ENCODE results near the gene PUSL1.

PUSL1 gene

GRCh38 chr1:1335792-1336248 is 27.4 kb downstream of the PUSL1 start:
- in situ Hi-C loops (cut with MboI; ENCODE audit: low sequenced_read_pairs) = no loop called here

GRCh38 chr1:1336446-1336845 is 28.0 kb downstream of the PUSL1 start:
- in situ Hi-C loops (cut with MboI; ENCODE audit: low sequenced_read_pairs) = no loop called here

DNA sequence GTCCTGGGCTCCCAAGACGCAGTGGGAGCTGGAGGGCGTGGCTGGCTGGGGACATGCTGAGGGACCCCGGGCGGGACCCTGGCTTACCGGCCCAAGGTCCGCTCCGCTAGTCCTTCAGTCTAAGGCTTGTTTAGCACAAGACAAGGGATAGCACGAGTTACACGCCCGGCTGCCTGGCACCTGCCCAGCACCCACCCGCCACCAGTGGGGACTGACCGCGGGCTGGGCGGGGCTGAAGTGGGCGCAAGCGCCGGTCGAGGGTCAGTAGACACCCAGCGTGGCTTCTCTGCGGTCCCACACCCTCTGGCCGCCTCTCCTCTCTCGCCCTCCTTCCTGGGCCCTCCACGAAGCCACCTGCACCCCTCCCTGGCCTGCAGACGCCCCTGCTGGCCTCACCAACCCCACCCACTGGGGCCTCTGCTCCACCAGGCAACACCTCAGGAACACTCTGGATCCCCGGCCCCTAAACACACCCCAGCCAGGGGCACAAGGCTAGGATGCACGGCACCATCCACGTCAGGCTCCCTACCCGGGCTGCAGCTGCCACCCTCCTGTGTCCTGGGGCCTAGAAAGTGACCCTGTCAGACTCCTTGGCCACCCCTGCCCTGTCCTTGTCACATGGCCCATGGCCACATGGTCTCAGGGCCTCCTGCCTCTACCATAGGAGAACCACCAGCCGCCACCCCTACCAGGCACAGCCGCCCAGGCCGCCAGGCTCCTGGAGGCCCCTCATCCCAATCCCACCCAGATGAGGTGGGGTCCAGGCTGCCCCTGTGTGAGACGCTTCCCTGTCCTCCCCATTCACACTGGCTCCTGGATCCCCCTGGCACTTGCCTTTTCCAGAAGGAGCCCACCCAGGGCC is 28.8 kb downstream of the PUSL1 start:
- in situ Hi-C loops (cut with MboI; ENCODE audit: low sequenced_read_pairs) = no loop called here

DNA sequence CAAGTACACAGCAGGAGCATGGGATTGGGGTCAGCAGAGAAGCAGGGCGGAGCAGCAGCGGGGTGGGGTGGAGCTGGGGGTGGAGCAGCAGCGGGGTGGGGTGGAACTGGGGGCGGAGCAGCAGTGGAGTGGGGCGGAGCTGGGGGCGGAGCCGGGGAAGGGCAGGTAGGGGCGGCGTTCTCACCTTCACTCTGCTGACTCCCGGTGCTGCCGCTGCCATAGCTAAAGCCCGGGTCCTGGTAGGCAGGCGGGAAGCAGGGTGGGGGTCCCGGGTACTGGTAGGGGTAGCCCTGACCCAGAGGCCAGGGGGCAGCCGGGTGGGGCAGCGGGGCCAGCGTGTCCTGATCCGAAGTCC is 29.4 kb downstream of the PUSL1 start:
- in situ Hi-C loops (cut with MboI; ENCODE audit: low sequenced_read_pairs) = no loop called here

- in situ Hi-C loops (cut with MboI; ENCODE audit: low sequenced_read_pairs) = no loop called here
Observed at GRCh38 chr1:1338278-1338677, 29.9 kb downstream of the PUSL1 start.

- in situ Hi-C loops (cut with MboI; ENCODE audit: low sequenced_read_pairs) = no loop called here
Observed at GRCh38 chr1:1340185-1340584, 31.8 kb downstream of the PUSL1 start.

DNA sequence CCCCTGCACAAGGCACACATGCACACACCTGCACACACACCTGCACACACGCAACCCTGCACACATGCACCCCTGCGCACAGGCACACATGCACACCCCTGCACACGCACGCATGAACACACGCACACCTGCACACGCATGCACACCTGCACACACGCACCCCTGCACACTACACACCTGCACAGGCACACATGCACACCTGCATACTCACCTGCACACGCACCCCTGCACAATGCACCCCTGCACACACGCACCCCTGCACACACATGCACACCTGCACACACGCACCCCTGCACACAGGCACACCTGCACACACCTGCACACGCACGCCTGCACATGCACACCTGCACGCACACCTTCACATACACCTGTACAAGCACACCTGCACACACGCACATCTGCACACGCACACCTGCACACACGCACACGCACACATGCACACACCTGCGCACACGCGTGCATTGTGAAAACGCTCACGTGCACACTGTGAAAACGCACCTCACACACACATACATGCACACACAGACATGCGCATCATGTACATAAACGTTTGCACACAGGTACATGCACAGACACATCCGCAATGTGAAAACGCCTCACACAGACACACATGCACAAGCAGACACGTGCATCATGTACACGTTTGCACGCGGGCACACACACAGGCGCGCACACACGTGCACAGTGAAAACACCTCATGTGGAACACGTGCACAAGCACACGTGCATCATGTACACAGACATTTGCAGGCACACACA is 32.6 kb downstream of the PUSL1 start:
- in situ Hi-C loops (cut with MboI; ENCODE audit: low sequenced_read_pairs) = no loop called here

- in situ Hi-C loops (cut with MboI; ENCODE audit: low sequenced_read_pairs) = no loop called here
Observed at GRCh38 chr1:1341549-1342021, 33.2 kb downstream of the PUSL1 start.

DNA sequence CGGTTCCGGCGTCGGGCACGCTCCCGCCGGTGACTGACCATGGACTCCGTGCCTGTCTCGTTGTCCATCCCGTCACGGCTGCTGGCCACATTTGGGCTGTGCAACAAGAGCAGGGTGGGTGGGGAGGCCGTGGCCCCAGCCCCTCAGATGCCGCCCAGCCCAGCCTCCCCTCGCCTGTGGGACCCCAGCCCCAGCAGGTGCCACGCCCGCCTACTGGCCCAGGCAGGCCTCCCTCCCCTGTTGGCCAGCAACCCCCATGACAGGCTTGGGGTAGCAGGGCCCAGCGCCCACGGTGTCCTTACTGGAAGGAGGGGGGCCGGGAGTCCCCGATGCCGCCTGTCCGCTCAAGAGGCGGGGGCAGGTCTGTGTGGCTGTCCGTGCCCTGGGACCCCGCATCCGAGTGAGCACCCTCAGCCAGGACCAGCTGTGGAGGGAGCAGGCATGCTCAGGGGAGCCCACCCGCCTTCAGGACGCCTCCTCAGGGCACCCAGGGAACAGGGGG is 33.7 kb downstream of the PUSL1 start:
- in situ Hi-C loops (cut with MboI; ENCODE audit: low sequenced_read_pairs) = no loop called here

GRCh38 chr1:1342584-1343115 is 34.3 kb downstream of the PUSL1 start:
- in situ Hi-C loops (cut with MboI; ENCODE audit: low sequenced_read_pairs) = no loop called here

DNA sequence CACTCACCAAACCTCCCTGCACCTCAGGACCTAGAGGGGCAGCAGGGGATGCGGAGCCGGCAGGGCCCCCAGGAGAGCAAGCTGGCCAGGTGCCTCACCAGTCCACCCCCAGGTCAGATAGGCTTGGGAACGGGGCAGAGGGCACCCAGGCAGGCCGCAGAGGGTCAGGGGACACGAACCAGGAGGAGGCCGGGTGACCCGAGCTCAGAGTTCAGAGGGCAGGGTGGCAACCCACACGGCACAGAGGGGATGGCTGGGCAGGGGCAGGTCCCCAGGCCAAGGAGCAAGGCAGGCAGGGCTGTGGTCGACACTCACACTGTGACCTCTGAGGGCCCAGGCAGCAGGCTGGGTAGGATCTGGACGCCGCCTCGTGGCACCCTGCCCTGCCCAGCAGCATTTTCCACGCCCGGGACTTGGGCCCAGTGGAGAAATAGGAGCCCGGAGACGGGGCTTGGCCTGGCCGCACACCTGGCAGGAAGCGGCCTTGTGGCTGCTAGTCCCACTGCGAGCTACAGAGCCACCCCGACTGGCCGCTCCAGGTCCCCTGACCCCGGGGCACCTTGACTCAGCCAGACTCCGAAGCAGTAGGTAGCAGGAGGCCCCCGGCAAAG is 35.5 kb downstream of the PUSL1 start:
- in situ Hi-C loops (cut with MboI; ENCODE audit: low sequenced_read_pairs) = no loop called here

GRCh38 chr1:1344655-1345361 is 36.4 kb downstream of the PUSL1 start:
- in situ Hi-C loops (cut with MboI; ENCODE audit: low sequenced_read_pairs) = no loop called here

- in situ Hi-C loops (cut with MboI; ENCODE audit: low sequenced_read_pairs) = no loop called here
Observed at GRCh38 chr1:1345384-1345783, 37.0 kb downstream of the PUSL1 start.

GRCh38 chr1:1345860-1346500 is 37.6 kb downstream of the PUSL1 start:
- in situ Hi-C loops (cut with MboI; ENCODE audit: low sequenced_read_pairs) = no loop called here

- in situ Hi-C loops (cut with MboI; ENCODE audit: low sequenced_read_pairs) = no loop called here
Observed at GRCh38 chr1:1346501-1346890, 38.1 kb downstream of the PUSL1 start.

- in situ Hi-C loops (cut with MboI; ENCODE audit: low sequenced_read_pairs) = no loop called here
Observed at GRCh38 chr1:1347026-1347595, 38.7 kb downstream of the PUSL1 start.

DNA sequence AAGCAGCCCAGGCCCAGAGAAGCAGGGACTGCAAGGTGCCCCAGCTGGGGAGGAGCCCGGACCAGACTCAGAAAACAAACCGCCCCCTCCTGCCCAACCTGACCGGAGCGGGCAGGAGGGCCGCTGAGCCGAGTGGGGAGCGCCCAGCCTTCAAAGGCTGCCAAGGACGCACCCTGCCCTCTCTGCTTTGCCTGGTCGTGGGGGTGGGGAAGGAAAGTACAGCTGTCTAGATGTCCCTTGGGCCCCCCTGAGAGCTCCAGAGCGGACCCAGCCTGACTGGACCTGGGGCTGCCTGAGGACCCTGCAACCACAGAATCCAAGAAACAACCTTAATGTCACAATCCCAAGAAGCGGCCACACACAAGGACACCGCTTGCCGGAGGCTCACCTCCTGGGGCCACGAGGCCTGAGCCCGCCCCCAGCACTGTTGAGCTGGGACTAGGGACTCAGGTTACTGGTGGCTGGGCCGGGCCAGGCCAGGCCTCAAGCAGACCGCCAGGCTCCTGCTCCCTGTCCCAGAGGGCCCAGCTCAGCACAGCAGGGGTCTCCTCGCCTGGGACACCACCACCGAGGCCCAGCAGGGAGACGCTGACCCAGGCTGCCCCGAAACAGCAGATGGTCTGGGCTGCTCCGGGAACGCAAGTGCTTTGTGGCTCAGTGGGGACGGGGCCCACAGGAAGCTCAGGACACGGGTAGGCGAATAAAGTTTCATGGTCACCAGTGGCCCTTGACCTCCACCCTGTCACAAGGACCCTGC is 39.4 kb downstream of the PUSL1 start:
- in situ Hi-C loops (cut with MboI; ENCODE audit: low sequenced_read_pairs) = no loop called here

DNA sequence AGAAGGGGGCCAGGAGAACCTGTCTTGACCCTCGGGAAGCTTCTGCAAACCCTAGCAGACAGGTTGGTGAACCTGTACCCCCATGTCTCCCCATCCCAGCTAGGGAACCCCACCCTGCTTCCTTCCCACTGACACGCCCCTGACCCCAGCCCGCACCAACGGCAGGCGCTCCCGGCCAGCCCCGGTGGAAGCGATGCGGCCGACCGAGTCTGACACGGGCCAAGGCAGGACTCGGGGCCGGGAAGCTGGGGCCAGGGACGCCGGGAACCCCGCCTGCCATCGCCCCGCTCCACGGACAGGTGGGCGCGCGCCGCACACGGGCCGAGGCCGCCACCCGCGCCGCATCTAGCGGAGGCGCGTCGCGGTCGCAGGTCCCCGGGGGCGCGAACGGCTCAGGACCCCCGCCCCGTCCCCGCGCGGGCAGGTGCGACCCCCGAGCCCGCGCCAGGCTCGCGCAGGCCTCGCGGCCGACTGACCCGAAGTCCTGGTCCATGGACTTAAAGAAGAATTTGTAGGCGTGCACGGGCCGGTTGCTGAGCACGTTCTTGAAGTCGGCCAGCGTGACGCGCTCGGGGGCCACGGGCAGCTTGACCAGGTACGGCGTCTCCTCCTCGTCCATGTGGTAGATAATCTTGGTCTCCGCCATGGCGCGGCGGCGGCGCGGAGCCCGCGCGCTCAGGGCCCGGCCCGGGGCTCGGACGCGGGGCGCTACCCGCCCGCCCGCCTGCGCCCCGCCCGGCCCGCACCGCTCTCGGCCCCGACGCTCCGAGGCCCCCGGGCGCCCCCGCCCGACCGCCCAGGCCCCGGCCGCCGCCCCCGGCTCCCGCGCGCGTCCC is 40.2 kb downstream of the PUSL1 start:
- in situ Hi-C loops (cut with MboI; ENCODE audit: low sequenced_read_pairs) = no loop called here
